HepG2 (cell line): ENCODE measurements around the gene DNAJC13. TPM values are rescaled to one million over a fixed set of nuclear protein-coding genes. Genes with fewer than 3 reads are reported as not detected.

ENCODE experiments used
- E2F5 ChIP-seq: sonication (generic); formaldehyde crosslinking; conservative IDR thresholded peaks from 2 replicates; pipeline ENCODE4 v1.4.0; 2020; ENCODE audit warnings: missing genetic modification reagents
- GABPA ChIP-seq, 2 experiments: IDR thresholded peaks; 2 replicates each; pipeline ENCODE4 v1.6.1; 2011 to 2016; ENCODE audit warnings: low read depth in 2 of 2, low read length in 1 of 2, missing biosample characterization in 1 of 2, missing genetic modification characterization in 1 of 2
- KLF12 ChIP-seq: sonication (generic); formaldehyde crosslinking; IDR thresholded peaks from 2 replicates; pipeline ENCODE4 v1.4.0; 2020; ENCODE audit warnings: missing genetic modification reagents, borderline replicate concordance
- NFE2L1 ChIP-seq: sonication (generic); formaldehyde crosslinking; IDR thresholded peaks from 2 replicates; pipeline ENCODE4 v1.4.0; 2020; ENCODE audit warnings: missing genetic modification reagents, mild to moderate bottlenecking, borderline replicate concordance
- SETDB1 ChIP-seq: sonication (generic); formaldehyde crosslinking; IDR thresholded peaks from 2 replicates; pipeline ENCODE4 v1.5.1; 2020; ENCODE audit warnings: missing genetic modification reagents, mild to moderate bottlenecking, borderline replicate concordance
- SP1 ChIP-seq, 2 experiments: fragments of 450-650 bp in 1 of 2; sonication (generic) in 1 of 2; formaldehyde crosslinking in 1 of 2; IDR thresholded peaks; 2 replicates each; pipeline versions ENCODE4 v1.4.0 to v1.6.1; 2016 to 2020; ENCODE audit warnings: missing genetic modification reagents in 1 of 2
- SRSF1 ChIP-seq: fragments of 200-400 bp; formaldehyde crosslinking; optimal IDR thresholded peaks from 2 replicates; pipeline ENCODE3; 2017; ENCODE audit warnings: mild to moderate bottlenecking, low read depth, low read length, moderate library complexity
- THAP8 ChIP-seq: sonication (generic); formaldehyde crosslinking; IDR thresholded peaks from 2 replicates; pipeline ENCODE4 v1.5.1; 2020; ENCODE audit warnings: missing genetic modification reagents, mild to moderate bottlenecking, borderline replicate concordance
- XBP1 ChIP-seq: sonication (generic); formaldehyde crosslinking; IDR thresholded peaks from 2 replicates; pipeline ENCODE4 v1.5.0; 2020; ENCODE audit warnings: missing genetic modification reagents
- ZBTB25 ChIP-seq: IDR thresholded peaks from 2 replicates; pipeline ENCODE4 v1.6.1; 2018; ENCODE audit warnings: missing genetic modification reagents
- ZBTB8A ChIP-seq: sonication (generic); formaldehyde crosslinking; IDR thresholded peaks from 2 replicates; pipeline ENCODE4 v1.4.0; 2020; ENCODE audit warnings: mild to moderate bottlenecking, low read depth, missing genetic modification reagents, borderline replicate concordance
- ZGPAT ChIP-seq: IDR thresholded peaks from 2 replicates; pipeline ENCODE4 v1.6.1; 2016; ENCODE audit warnings: mild to moderate bottlenecking
- ZNF121 ChIP-seq: sonication (generic); formaldehyde crosslinking; IDR thresholded peaks from 2 replicates; pipeline ENCODE4 v1.5.0; 2020; ENCODE audit warnings: mild to moderate bottlenecking, missing genetic modification reagents
- ZNF609 ChIP-seq: sonication (generic); formaldehyde crosslinking; IDR thresholded peaks from 2 replicates; pipeline ENCODE4 v1.4.0; 2020; ENCODE audit warnings: mild to moderate bottlenecking, missing genetic modification reagents, borderline replicate concordance
- ZNF619 ChIP-seq: sonication (generic); formaldehyde crosslinking; IDR thresholded peaks from 2 replicates; pipeline ENCODE4 v1.4.0; 2020; ENCODE audit warnings: mild to moderate bottlenecking, missing genetic modification reagents
- ZNF800 ChIP-seq: sonication (generic); formaldehyde crosslinking; IDR thresholded peaks from 2 replicates; pipeline ENCODE4 v1.4.0; 2020; ENCODE audit warnings: missing genetic modification reagents
- polyA plus RNA-seq, 8 experiments: library from polyadenylated mRNA; depleted of rRNA in 3 of 8; stranded (reverse) in 7 of 8; unstranded in 1 of 8; fragments of >200 nt; fragmentation: Illumina TruSeq in 4 of 8; extraction: Trizol in 4 of 8; gene quantifications; 2 replicates each; pipeline versions ENCODE4 v1.2.1 to v1.2.3, GENCODE V29; 2011 to 2016; ENCODE audit warnings: low read depth in 4 of 8, missing spikeins in 1 of 8, mixed read lengths in 1 of 8; ENCODE audit not compliant: insufficient read depth in 1 of 8
- total RNA-seq, 5 experiments: library from RNA; depleted of rRNA; stranded (reverse); fragments of >200 nt; fragmentation: Illumina TruSeq; extraction: Trizol; gene quantifications; 2 replicates each; pipeline ENCODE4 v1.2.3, GENCODE V29; 2016; ENCODE audit warnings: low read depth in 1 of 5

The DNAJC13 gene
- total and polyA plus RNA-seq, 2 of the 13 experiments (the other 11 are each of a cell fraction or from before 2014, with no cell fraction given) = 9.1 to 26.2 TPM

GRCh38 chr3:132417695-132418411 lies 551 bp downstream of the DNAJC13 start (continued):
- TF ChIP-seq ZNF800 (CRISPR knock-in tag) (0 out of 2 replicates have a peak, but pooled peaks have one; percentile 35), ZBTB25 (CRISPR knock-in tag) (no peak), ZNF609 (no peak), SETDB1 (no peak), E2F5 (CRISPR knock-in tag) (no peak), SP1 (IDR thresholded peaks at IDR 0.05) (no peak), SP1 (CRISPR knock-in tag; IDR thresholded peaks at IDR 0.05) (0 out of 2 replicates have a peak, but pooled peaks have one; percentile 20), THAP8 (CRISPR knock-in tag) (no peak), ZNF619 (CRISPR knock-in tag) (no peak), SRSF1 (no peak), KLF12 (CRISPR knock-in tag) (no peak), GABPA (IDR thresholded peaks at IDR 0.05; ENCODE audit: low read depth, low read length) (no peak), GABPA (CRISPR knock-in tag; IDR thresholded peaks at IDR 0.05; ENCODE audit: low read depth) (no peak), ZGPAT (CRISPR knock-in tag) (peak; percentile 47; the same call in 1 of the 2 replicates), NFE2L1 (CRISPR knock-in tag) (no peak), ZNF121 (CRISPR knock-in tag) (0 out of 2 replicates have a peak, but pooled peaks have one; percentile 40), ZBTB8A (CRISPR knock-in tag) (no peak), XBP1 (CRISPR knock-in tag) (no peak)
